ENCODE data around the gene OSBPL2. TPM values are rescaled to one million over a fixed set of nuclear protein-coding genes. Genes with fewer than 3 reads are reported as not detected.

The OSBPL2 gene
- total and polyA plus RNA-seq, 2 donors (not counting 1 experiment from before 2014, with no cell fraction given), result 28.1 to 74.3 TPM

- ChIA-PET CTCF (no interaction called here), POLR2A (no interaction called here)
- no peak overlapping the region for H3K4me2 ChIP-seq (replicated peaks; ENCODE audit: low read depth, low read length, poor library complexity, severe bottlenecking)
- H3K4me3 ChIP-seq (ENCODE audit: control extremely low read depth in 1 of 5, extremely low read depth in 1 of 5, insufficient read depth in 1 of 5, low read depth in 2 of 5, low read length in 4 of 5), result no peak overlapping the region
- H3K27me3 ChIP-seq (replicated peaks in 1 of 4; ENCODE audit: control extremely low read depth in 1 of 4, control insufficient read depth in 3 of 4, insufficient read depth in 4 of 4, low read length in 3 of 4), result peaks cover 0 to 24% (median 1%) of the 10 kb centered on the region in 4 experiments
- H3K27ac Mint-ChIP-seq, result no peak overlapping the region
- no peaks in the 10 kb centered on the region for H3K9me3 Mint-ChIP-seq (ENCODE audit: insufficient read depth)
- no peaks in the 10 kb centered on the region for H3K4me1 Mint-ChIP-seq
- intact Hi-C loops (cut with micrococcal nuclease), result no loop called here
- no peak for TF ChIP-seq CTCF (IDR thresholded peaks at IDR 0.05)
- no peak for TF ChIP-seq EZH2 (IDR thresholded peaks at IDR 0.05; ENCODE audit: borderline replicate concordance, insufficient read depth, low read depth, low read length, poor library complexity, severe bottlenecking)
- H3K4me1 ChIP-seq (ENCODE audit: control insufficient read depth in 2 of 2, insufficient read depth in 2 of 2, low read length in 2 of 2), result no peaks in the 10 kb centered on the region
- 98% methylated on average over 2 of the region's 2 CpGs for WGBS (ENCODE audit: insufficient coverage)
- peaks cover 12% of the 10 kb centered on the region for H3K27me3 Mint-ChIP-seq
- DNase-seq, result no peak
- no peak overlapping the region for H3K27ac ChIP-seq (ENCODE audit: low read length in 2 of 2)
- H3K9me3 ChIP-seq (ENCODE audit: control extremely low read depth in 1 of 3, control insufficient read depth in 2 of 3, insufficient read depth in 1 of 3, low read length in 2 of 3), result peaks cover 0 to 20% (median 5%) of the 10 kb centered on the region in 3 donors
- no peak overlapping the region for H2AFZ ChIP-seq (ENCODE audit: insufficient read depth, low read depth, low read length, poor library complexity, severe bottlenecking)
- H3K4me3 Mint-ChIP-seq, result no peak overlapping the region
- no peaks in the 10 kb centered on the region for H3K36me3 ChIP-seq (replicated peaks in 1 of 2; ENCODE audit: control extremely low read depth in 1 of 2, control insufficient read depth in 1 of 2, extremely low read depth in 1 of 2, insufficient read depth in 2 of 2, low read length in 1 of 2)
- no peaks in the 10 kb centered on the region for H3K79me2 ChIP-seq (ENCODE audit: control insufficient read depth, insufficient read depth, low read length)
- H3K9ac ChIP-seq (ENCODE audit: low read length), result no peak overlapping the region
- H4K20me1 ChIP-seq (ENCODE audit: control insufficient read depth, insufficient read depth, low read length, poor library complexity, severe bottlenecking), result no peaks in the 10 kb centered on the region
- no peak for ATAC-seq (ENCODE audit: low read depth)
Observed at GRCh38 chr20:62230276-62230675, 8.0 kb upstream of the OSBPL2 start.

GRCh38 chr20:62230696-62231095 is 7.6 kb upstream of the OSBPL2 start:
- no peaks in the 10 kb centered on the region for H4K20me1 ChIP-seq (ENCODE audit: control insufficient read depth, insufficient read depth, low read length, poor library complexity, severe bottlenecking)
- 94% methylated on average over 10 of the region's 10 CpGs for WGBS (ENCODE audit: insufficient coverage)
- H3K79me2 ChIP-seq (ENCODE audit: control insufficient read depth, insufficient read depth, low read length), result no peaks in the 10 kb centered on the region
- no peak overlapping the region for H2AFZ ChIP-seq (ENCODE audit: insufficient read depth, low read depth, low read length, poor library complexity, severe bottlenecking)
- no peak overlapping the region for H3K4me3 ChIP-seq (ENCODE audit: control extremely low read depth in 1 of 5, extremely low read depth in 1 of 5, insufficient read depth in 1 of 5, low read depth in 2 of 5, low read length in 4 of 5)
- peaks cover 0 to 27% (median 1%) of the 10 kb centered on the region in 4 experiments for H3K27me3 ChIP-seq (replicated peaks in 1 of 4; ENCODE audit: control extremely low read depth in 1 of 4, control insufficient read depth in 3 of 4, insufficient read depth in 4 of 4, low read length in 3 of 4)
- TF ChIP-seq EZH2 (IDR thresholded peaks at IDR 0.05; ENCODE audit: borderline replicate concordance, insufficient read depth, low read depth, low read length, poor library complexity, severe bottlenecking) (no peak), CTCF (IDR thresholded peaks at IDR 0.05) (no peak)
- peaks cover 0 to 22% (median 5%) of the 10 kb centered on the region in 3 donors for H3K9me3 ChIP-seq (ENCODE audit: control extremely low read depth in 1 of 3, control insufficient read depth in 2 of 3, insufficient read depth in 1 of 3, low read length in 2 of 3)
- DNase-seq (no peak), ATAC-seq (ENCODE audit: low read depth) (no peak)
- no peaks in the 10 kb centered on the region for H3K9me3 Mint-ChIP-seq (ENCODE audit: insufficient read depth)
- CTCF ChIA-PET, result no interaction called here
- POLR2A ChIA-PET, result no interaction called here
- no peaks in the 10 kb centered on the region for H3K4me1 Mint-ChIP-seq
- no peak overlapping the region for H3K4me3 Mint-ChIP-seq
- H3K4me2 ChIP-seq (replicated peaks; ENCODE audit: low read depth, low read length, poor library complexity, severe bottlenecking), result no peak overlapping the region
- H3K4me1 ChIP-seq (ENCODE audit: control insufficient read depth in 2 of 2, insufficient read depth in 2 of 2, low read length in 2 of 2), result no peaks in the 10 kb centered on the region
- no peak overlapping the region for H3K9ac ChIP-seq (ENCODE audit: low read length)
- no peaks in the 10 kb centered on the region for H3K36me3 ChIP-seq (replicated peaks in 1 of 2; ENCODE audit: control extremely low read depth in 1 of 2, control insufficient read depth in 1 of 2, extremely low read depth in 1 of 2, insufficient read depth in 2 of 2, low read length in 1 of 2)
- intact Hi-C loops (cut with micrococcal nuclease), result no loop called here
- H3K27ac ChIP-seq (ENCODE audit: low read length in 2 of 2), result no peak overlapping the region
- peaks cover 12% of the 10 kb centered on the region for H3K27me3 Mint-ChIP-seq
- no peak overlapping the region for H3K27ac Mint-ChIP-seq
